Activated naive CD4-positive, alpha-beta T cell treated with Interleukin-2 at 50 U/mL for 16 hours (primary cell): ENCODE measurements around the gene PRELID2.
"Not testable (repeated sequence)": the region's sequence is repeated elsewhere in the genome, so short reads cannot be mapped to it uniquely, and the experiment has no call there.

ENCODE experiments used
- DNase-seq: peaks from one replicate; pipeline ENCODE4 v3.0.0-alpha.2; 2020

The PRELID2 gene

GRCh38 chr5:145737578-145737977 is 97.6 kb downstream of the PRELID2 start:
- DNase-seq: no peak

GRCh38 chr5:145729956-145730355 is 105.2 kb downstream of the PRELID2 start:
- not testable (repeated sequence) for DNase-seq

- no peak for DNase-seq
Measured at GRCh38 chr5:145723516-145723915, 111.6 kb downstream of the PRELID2 start.

GRCh38 chr5:145718956-145719355 is 116.2 kb downstream of the PRELID2 start:
- DNase-seq: no peak

GRCh38 chr5:145715412-145715811 is 119.7 kb downstream of the PRELID2 start:
- no peak for DNase-seq

GRCh38 chr5:145712245-145712644 is 122.9 kb downstream of the PRELID2 start:
- DNase-seq: no peak

- no peak for DNase-seq
Measured at GRCh38 chr5:145711417-145711816, 123.7 kb downstream of the PRELID2 start.
